Caco-2 (cell line): Measurements from ENCODE around the gene TEF. TPM values are rescaled to one million over a fixed set of nuclear protein-coding genes. Genes with fewer than 3 reads are reported as not detected.

Experiments
- BruUV-seq: library from RNA; stranded (reverse); fragments of 400-500 nt; replicated peaks from 2 replicates; lab custom pipeline; 2021; lab: Mats Ljungman, UMichigan
- CTCF ChIA-PET: fragments of 300-600 bp; sonication (Branson Sonifier 250); formaldehyde crosslinking; loops from one replicate; lab custom pipeline; 2022; ENCODE audit warnings: antibody characterized with exemption; lab: Charles Lee
- POLR2A ChIA-PET: fragments of 300-600 bp; sonication (Branson Sonifier 250); formaldehyde crosslinking; loops from one replicate; lab custom pipeline; 2022; ENCODE audit warnings: antibody characterized with exemption; lab: Charles Lee
- DNase-seq, 2 experiments: peaks; one replicate each; pipeline versions ENCODE4 v3.0.0 to v3.0.0-alpha.2; 2020 to 2022
- H3K27me3 ChIP-seq: replicated peaks from 2 replicates; pipeline ENCODE4 v1.6.0; 2011; ENCODE audit warnings: low read length; ENCODE audit not compliant: control insufficient read depth, insufficient read depth
- H3K36me3 ChIP-seq: 2 replicates; pipeline ENCODE4 v1.5.1; 2011; ENCODE audit warnings: low read length; ENCODE audit not compliant: control insufficient read depth, insufficient read depth
- H3K4me1 ChIP-seq: fragments of 250-450 bp; sonication (Bioruptor Pico); 2 replicates; pipeline ENCODE4 v1.5.1; 2020; ENCODE audit warnings: mild to moderate bottlenecking
- H3K4me3 ChIP-seq: 2 replicates; pipeline ENCODE4 v1.5.1; 2011; ENCODE audit warnings: low read depth, mild to moderate bottlenecking, control low read depth, low read length
- H3K9me3 ChIP-seq: fragments of 250-450 bp; sonication (Bioruptor Pico); 2 replicates; pipeline ENCODE4 v1.5.1; 2020; ENCODE audit warnings: mild to moderate bottlenecking, moderate library complexity
- H3K27ac Mint-ChIP-seq: one replicate; pipeline ENCODE4 v1.8.0; 2022; ENCODE audit warnings: mixed read lengths; ENCODE audit not compliant: unreplicated experiment
- H3K27me3 Mint-ChIP-seq: one replicate; pipeline ENCODE4 v1.8.0; 2022; ENCODE audit warnings: mixed read lengths; ENCODE audit not compliant: insufficient read depth, unreplicated experiment
- H3K36me3 Mint-ChIP-seq: one replicate; pipeline ENCODE4 v1.8.0; 2022; ENCODE audit warnings: mild to moderate bottlenecking, mixed read lengths; ENCODE audit not compliant: insufficient read depth, unreplicated experiment
- H3K4me1 Mint-ChIP-seq: one replicate; pipeline ENCODE4 v1.8.0; 2022; ENCODE audit warnings: low read depth, mixed read lengths; ENCODE audit not compliant: unreplicated experiment
- H3K4me3 Mint-ChIP-seq: one replicate; pipeline ENCODE4 v1.8.0; 2022; ENCODE audit warnings: mild to moderate bottlenecking, moderate library complexity, mixed read lengths; ENCODE audit not compliant: unreplicated experiment
- H3K9me3 Mint-ChIP-seq: one replicate; pipeline ENCODE4 v1.8.0; 2022; ENCODE audit warnings: mixed read lengths; ENCODE audit not compliant: unreplicated experiment
- CTCF ChIP-seq, 2 experiments: fragments of 200-600 bp in 1 of 2; IDR thresholded peaks; 1 replicate in 1 of 2; 2 replicates in 1 of 2; pipeline versions ENCODE4 v1.5.1 to v1.8.0; 2011 to 2022; ENCODE audit warnings: antibody characterized with exemption in 1 of 2, control low read depth in 1 of 2, inconsistent platforms in 1 of 2, low read depth in 1 of 2, low read length in 1 of 2, mild to moderate bottlenecking in 1 of 2, moderate library complexity in 1 of 2; ENCODE audit not compliant: insufficient read depth in 1 of 2, severe bottlenecking in 1 of 2, unreplicated experiment in 1 of 2
- intact Hi-C: fragments of 100-400 bp; cut with micrococcal nuclease; formaldehyde crosslinking; loops from one replicate; pipeline ENCODE4 v1.10.0; 2022; ENCODE audit not compliant: unreplicated experiment
- total RNA-seq: library from RNA; stranded (reverse); gene quantifications from 2 replicates; pipeline ENCODE4 v1.2.3, GENCODE V29; 2022

The TEF gene
- total RNA-seq, 1 experiment from 2014 or later, result 13.8 TPM

- Histone ChIP-seq H3K9me3 (no peaks in the 10 kb centered on the region), H3K36me3 (no peaks in the 10 kb centered on the region; the same call in none of the 2 replicates), H3K27me3 (no peaks in the 10 kb centered on the region), H3K4me3 (no peak overlapping the region), H3K4me1 (no peaks in the 10 kb centered on the region)
- DNase-seq, result no peak
- Mint-ChIP-seq H3K4me3 (no peak overlapping the region), H3K36me3 (peaks cover 27% of the 10 kb centered on the region), H3K4me1 (no peaks in the 10 kb centered on the region), H3K9me3 (no peaks in the 10 kb centered on the region), H3K27ac (no peak overlapping the region), H3K27me3 (no peaks in the 10 kb centered on the region)
- no peak for TF ChIP-seq CTCF (IDR thresholded peaks at IDR 0.05; ENCODE audit: insufficient read depth in 1 of 2, low read depth in 1 of 2, low read length in 1 of 2, severe bottlenecking in 1 of 2, unreplicated experiment in 1 of 2)
- intact Hi-C loops, result no loop called here
- no TSS peak for BruUV-seq
- CTCF ChIA-PET, result interaction anchor here (0.6 kb wide), 1 partner anchor 212 kb away, joined by 5 read pairs; no protein-coding TSS in a partner anchor
- POLR2A ChIA-PET, result no interaction called here
These were observed 43.0 kb upstream of the TEF start for GRCh38 chr22:41338614-41339212.

- H3K9me3 ChIP-seq, result no peaks in the 10 kb centered on the region
- no peaks in the 10 kb centered on the region for H3K27me3 Mint-ChIP-seq
- H3K36me3 ChIP-seq, result no peaks in the 10 kb centered on the region; the same call in none of the 2 replicates
- H3K4me1 ChIP-seq, result no peaks in the 10 kb centered on the region
- H3K4me3 ChIP-seq, result no peak overlapping the region
- no peak overlapping the region for H3K27ac Mint-ChIP-seq
- ChIA-PET CTCF (no interaction called here), POLR2A (no interaction called here)
- no peak for DNase-seq
- no peaks in the 10 kb centered on the region for H3K4me1 Mint-ChIP-seq
- no peaks in the 10 kb centered on the region for H3K27me3 ChIP-seq
- H3K9me3 Mint-ChIP-seq, result no peaks in the 10 kb centered on the region
- intact Hi-C loops, result no loop called here
- BruUV-seq, result no TSS peak
- peaks cover 27% of the 10 kb centered on the region for H3K36me3 Mint-ChIP-seq
- H3K4me3 Mint-ChIP-seq, result no peak overlapping the region
- no peak for TF ChIP-seq CTCF (IDR thresholded peaks at IDR 0.05; ENCODE audit: insufficient read depth in 1 of 2, low read depth in 1 of 2, low read length in 1 of 2, severe bottlenecking in 1 of 2, unreplicated experiment in 1 of 2)
These were observed 41.9 kb upstream of the TEF start for GRCh38 chr22:41339823-41340222.

- Histone ChIP-seq H3K36me3 (no peaks in the 10 kb centered on the region; the same call in none of the 2 replicates), H3K4me1 (no peaks in the 10 kb centered on the region), H3K9me3 (no peaks in the 10 kb centered on the region), H3K27me3 (no peaks in the 10 kb centered on the region), H3K4me3 (no peak overlapping the region)
- POLR2A ChIA-PET, result no interaction called here
- BruUV-seq, result no TSS peak
- CTCF ChIA-PET, result no interaction called here
- H3K4me3 Mint-ChIP-seq, result no peak overlapping the region
- no peak for DNase-seq
- no peaks in the 10 kb centered on the region for H3K9me3 Mint-ChIP-seq
- H3K4me1 Mint-ChIP-seq, result no peaks in the 10 kb centered on the region
- H3K27me3 Mint-ChIP-seq, result no peaks in the 10 kb centered on the region
- no peak for TF ChIP-seq CTCF (IDR thresholded peaks at IDR 0.05; ENCODE audit: insufficient read depth in 1 of 2, low read depth in 1 of 2, low read length in 1 of 2, severe bottlenecking in 1 of 2, unreplicated experiment in 1 of 2)
- H3K36me3 Mint-ChIP-seq, result peaks cover 22% of the 10 kb centered on the region
- intact Hi-C loops, result no loop called here
- H3K27ac Mint-ChIP-seq, result no peak overlapping the region
These were observed 41.4 kb upstream of the TEF start for GRCh38 chr22:41340357-41340756.
